ENCODE results near the gene CHD9. TPM values are rescaled to one million over a fixed set of nuclear protein-coding genes. Genes with fewer than 3 reads are reported as not detected.

Gene CHD9
- total RNA-seq, 1 donor from 2014 or later = 34.1 TPM

- no peak for DNase-seq (ENCODE audit: low read depth)
- TF ChIP-seq, protein P1, sequence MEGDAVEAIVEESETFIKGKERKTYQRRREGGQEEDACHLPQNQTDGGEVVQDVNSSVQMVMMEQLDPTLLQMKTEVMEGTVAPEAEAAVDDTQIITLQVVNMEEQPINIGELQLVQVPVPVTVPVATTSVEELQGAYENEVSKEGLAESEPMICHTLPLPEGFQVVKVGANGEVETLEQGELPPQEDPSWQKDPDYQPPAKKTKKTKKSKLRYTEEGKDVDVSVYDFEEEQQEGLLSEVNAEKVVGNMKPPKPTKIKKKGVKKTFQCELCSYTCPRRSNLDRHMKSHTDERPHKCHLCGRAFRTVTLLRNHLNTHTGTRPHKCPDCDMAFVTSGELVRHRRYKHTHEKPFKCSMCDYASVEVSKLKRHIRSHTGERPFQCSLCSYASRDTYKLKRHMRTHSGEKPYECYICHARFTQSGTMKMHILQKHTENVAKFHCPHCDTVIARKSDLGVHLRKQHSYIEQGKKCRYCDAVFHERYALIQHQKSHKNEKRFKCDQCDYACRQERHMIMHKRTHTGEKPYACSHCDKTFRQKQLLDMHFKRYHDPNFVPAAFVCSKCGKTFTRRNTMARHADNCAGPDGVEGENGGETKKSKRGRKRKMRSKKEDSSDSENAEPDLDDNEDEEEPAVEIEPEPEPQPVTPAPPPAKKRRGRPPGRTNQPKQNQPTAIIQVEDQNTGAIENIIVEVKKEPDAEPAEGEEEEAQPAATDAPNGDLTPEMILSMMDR (IDR thresholded peaks at IDR 0.05; ENCODE audit: insufficient read depth, low read length, poor library complexity, severe bottlenecking) = no peak
- no peak overlapping the region for H3K4me3 ChIP-seq (ENCODE audit: low read depth, low read length)
- no peaks in the 10 kb centered on the region for H3K27me3 ChIP-seq (ENCODE audit: control insufficient read depth, insufficient read depth, low read length)
- H3K36me3 ChIP-seq (ENCODE audit: control insufficient read depth, insufficient read depth, low read length) = no peaks in the 10 kb centered on the region
Observed at GRCh38 chr16:53024045-53024444, 30.7 kb upstream of the CHD9 start.

- DNase-seq (ENCODE audit: low read depth) = no peak
- no peaks in the 10 kb centered on the region for H3K27me3 ChIP-seq (ENCODE audit: control insufficient read depth, insufficient read depth, low read length)
- TF ChIP-seq, protein P1 (IDR thresholded peaks at IDR 0.05; ENCODE audit: insufficient read depth, low read length, poor library complexity, severe bottlenecking) = no peak
- H3K4me3 ChIP-seq (ENCODE audit: low read depth, low read length) = no peak overlapping the region
- H3K36me3 ChIP-seq (ENCODE audit: control insufficient read depth, insufficient read depth, low read length) = no peaks in the 10 kb centered on the region
Observed at GRCh38 chr16:53029971-53030370, 24.8 kb upstream of the CHD9 start.

- TF ChIP-seq, protein P1 (IDR thresholded peaks at IDR 0.05; ENCODE audit: insufficient read depth, low read length, poor library complexity, severe bottlenecking) = no peak
- no peak for DNase-seq (ENCODE audit: low read depth)
- no peaks in the 10 kb centered on the region for H3K27me3 ChIP-seq (ENCODE audit: control insufficient read depth, insufficient read depth, low read length)
- H3K4me3 ChIP-seq (ENCODE audit: low read depth, low read length) = no peak overlapping the region
- no peaks in the 10 kb centered on the region for H3K36me3 ChIP-seq (ENCODE audit: control insufficient read depth, insufficient read depth, low read length)
Observed at GRCh38 chr16:53031323-53031942, 23.4 kb upstream of the CHD9 start.

- TF ChIP-seq, protein P1 (IDR thresholded peaks at IDR 0.05; ENCODE audit: insufficient read depth, low read length, poor library complexity, severe bottlenecking) = no peak
- Histone ChIP-seq H3K36me3 (ENCODE audit: control insufficient read depth, insufficient read depth, low read length) (no peaks in the 10 kb centered on the region), H3K4me3 (ENCODE audit: low read depth, low read length) (no peak overlapping the region), H3K27me3 (ENCODE audit: control insufficient read depth, insufficient read depth, low read length) (no peaks in the 10 kb centered on the region)
- DNase-seq (ENCODE audit: low read depth) = no peak
Observed at GRCh38 chr16:53034306-53034705, 20.5 kb upstream of the CHD9 start.

DNA sequence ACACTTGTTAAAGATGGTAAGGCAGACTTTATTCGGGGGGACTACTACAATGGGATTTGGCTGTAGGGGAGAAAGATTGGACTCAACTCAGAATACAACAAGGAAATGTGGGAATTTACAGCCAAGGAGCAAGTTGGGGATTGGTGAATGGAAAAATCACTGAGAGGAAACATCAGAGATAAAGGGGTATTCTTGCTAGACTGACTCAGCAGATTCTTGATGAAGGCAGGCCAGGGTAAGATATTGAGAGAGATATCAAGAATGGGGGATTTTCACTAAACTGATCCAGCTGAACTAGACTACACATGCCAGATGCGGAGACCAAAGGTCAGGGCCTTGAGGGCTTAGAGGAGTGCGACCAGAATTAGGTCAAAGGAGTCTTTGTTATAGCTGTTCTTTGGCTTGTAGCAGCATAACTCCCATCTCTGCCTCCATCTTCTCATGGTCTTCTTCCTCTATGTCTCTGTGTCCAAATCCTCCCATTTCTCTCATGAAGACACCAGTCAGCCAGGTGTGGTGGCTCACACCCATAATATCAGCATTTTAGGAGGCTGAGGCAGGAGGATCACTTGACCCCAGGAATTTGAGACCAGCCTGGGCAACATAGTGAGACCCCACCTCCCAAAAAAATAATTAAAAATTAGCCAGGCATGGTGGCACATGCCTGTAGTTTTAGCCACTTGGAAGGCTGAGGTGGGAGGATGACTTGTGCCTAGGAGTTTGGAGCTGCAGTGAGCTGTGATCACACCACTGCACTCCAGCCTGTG lies 19.4 kb upstream of the CHD9 start:
- no peaks in the 10 kb centered on the region for H3K27me3 ChIP-seq (ENCODE audit: control insufficient read depth, insufficient read depth, low read length)
- TF ChIP-seq, protein P1 (IDR thresholded peaks at IDR 0.05; ENCODE audit: insufficient read depth, low read length, poor library complexity, severe bottlenecking) = no peak
- H3K36me3 ChIP-seq (ENCODE audit: control insufficient read depth, insufficient read depth, low read length) = no peaks in the 10 kb centered on the region
- DNase-seq (ENCODE audit: low read depth) = no peak
- no peak overlapping the region for H3K4me3 ChIP-seq (ENCODE audit: low read depth, low read length)
